ENCODE results near the gene MORN4.
"Not testable (repeated sequence)": the region's sequence is repeated elsewhere in the genome, so short reads cannot be mapped to it uniquely, and the experiment has no call there.

MORN4 gene

GRCh38 chr10:97597778-97598177 is 35.5 kb downstream of the MORN4 start:
- no peak for DNase-seq (ENCODE audit: low spot score)

DNA sequence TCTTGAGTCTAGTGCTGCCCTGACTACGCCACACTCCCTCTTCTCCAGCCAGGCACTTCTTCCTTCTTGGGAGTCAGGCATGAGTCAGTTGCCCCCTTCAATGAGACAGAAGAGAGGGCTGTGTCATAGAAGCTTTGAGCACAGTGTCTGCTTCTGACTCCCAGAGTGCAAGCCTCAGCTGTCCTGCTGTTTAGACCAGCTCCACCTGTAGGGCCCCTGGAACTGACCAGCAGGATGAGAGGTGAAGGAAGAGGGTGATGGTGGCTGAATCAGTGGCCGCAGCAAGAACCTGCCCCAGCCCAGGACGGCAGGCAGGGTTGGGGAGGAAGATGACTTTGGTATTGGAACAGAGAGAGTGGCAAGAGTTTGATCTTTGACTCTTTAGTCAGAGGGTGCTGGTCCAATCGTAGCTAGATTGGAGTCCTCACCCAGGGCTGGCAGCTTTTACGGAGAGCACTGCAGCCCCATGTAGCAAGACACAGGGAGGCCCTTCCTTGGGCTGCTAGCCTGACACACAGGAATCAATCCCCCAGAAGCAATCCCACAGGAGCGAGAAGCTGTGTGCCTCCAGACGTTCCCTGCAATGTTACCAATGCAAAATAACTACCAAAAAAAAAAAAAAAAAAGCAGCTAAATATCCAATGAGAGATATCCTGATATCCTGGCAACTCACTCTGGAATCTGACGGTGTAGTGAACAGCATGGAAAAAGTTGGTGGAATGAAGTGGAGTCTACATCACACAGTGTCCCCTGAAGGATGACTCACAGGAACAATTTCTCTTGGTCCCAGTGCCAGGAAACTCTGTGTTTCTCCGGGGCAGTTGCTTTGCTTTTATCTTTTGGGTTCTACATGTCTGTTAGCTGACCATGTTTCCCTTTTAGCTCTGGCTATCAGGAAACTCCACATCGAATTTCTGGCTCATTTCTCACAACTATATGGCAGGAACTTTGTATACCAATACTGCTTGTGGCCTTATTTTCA is 36.9 kb downstream of the MORN4 start:
- DNase-seq (ENCODE audit: low spot score) = no peak

GRCh38 chr10:97593421-97593820 is 39.9 kb downstream of the MORN4 start:
- no peak for DNase-seq (ENCODE audit: low spot score)

- no peak for DNase-seq (ENCODE audit: low spot score)
Measured at GRCh38 chr10:97590748-97591495, 42.4 kb downstream of the MORN4 start.

GRCh38 chr10:97590082-97590747 is 43.1 kb downstream of the MORN4 start:
- no peak for DNase-seq (ENCODE audit: low spot score)

DNA sequence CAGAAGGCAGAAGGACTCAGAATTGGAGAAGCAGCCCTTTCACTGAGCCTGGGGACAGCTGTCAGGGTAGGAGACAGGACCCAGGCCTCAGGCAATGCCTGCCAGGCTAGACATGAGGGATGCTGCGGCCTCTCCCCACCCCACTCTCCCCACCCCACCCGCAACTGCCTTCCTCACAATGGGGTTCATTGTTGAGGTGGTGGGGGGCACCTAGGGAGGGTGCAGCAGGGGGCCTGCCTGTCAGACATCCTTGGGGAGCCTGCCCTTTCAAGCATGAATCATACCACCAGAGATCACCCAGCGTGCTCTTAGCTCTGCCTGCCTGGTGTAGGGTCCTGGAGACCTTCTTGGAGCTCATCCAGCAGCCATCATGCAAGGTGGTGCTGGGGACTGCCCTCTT is 43.8 kb downstream of the MORN4 start, which contains the start of gene C10orf62:
C10orf62 (plus strand) TSS at position 243 of the 400 bp plus-strand sequence. CDS start 177 bp downstream, outside the sequence.
- DNase-seq (ENCODE audit: low spot score) = no peak

GRCh38 chr10:97587183-97587582 is 46.1 kb downstream of the MORN4 start:
- DNase-seq (ENCODE audit: low spot score) = no peak

GRCh38 chr10:97585439-97585811 is 47.9 kb downstream of the MORN4 start:
- no peak for DNase-seq (ENCODE audit: low spot score)

DNA sequence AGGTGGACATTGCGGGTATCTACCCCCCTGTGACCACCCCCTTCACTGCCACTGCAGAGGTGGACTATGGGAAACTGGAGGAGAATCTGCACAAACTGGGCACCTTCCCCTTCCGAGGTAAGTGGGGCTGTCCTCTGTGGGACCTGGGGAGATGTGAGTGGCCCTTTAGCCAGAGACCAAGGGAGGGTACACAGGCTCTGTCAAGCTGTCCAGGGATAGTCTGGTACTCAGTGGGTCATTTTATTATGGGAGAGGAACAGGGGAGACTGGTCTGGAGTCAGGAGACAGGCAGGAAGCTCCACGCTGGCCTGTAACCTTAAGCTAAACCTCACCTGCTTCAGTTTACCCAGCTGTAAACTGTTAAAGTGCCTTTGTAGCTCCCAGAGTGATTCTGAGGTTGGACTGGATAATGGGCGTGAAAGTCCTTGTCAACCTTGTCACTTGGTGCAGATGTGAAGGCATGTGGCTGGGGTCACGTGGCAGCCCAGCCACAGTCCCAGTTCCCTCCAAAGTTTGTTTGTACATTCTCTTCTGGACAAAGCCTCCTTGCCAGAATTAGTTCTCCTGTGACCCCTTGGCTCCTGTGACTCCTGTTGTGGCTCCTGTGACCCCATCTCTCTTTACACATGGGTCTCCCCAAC is 48.4 kb downstream of the MORN4 start:
- no peak for DNase-seq (ENCODE audit: low spot score)

DNA sequence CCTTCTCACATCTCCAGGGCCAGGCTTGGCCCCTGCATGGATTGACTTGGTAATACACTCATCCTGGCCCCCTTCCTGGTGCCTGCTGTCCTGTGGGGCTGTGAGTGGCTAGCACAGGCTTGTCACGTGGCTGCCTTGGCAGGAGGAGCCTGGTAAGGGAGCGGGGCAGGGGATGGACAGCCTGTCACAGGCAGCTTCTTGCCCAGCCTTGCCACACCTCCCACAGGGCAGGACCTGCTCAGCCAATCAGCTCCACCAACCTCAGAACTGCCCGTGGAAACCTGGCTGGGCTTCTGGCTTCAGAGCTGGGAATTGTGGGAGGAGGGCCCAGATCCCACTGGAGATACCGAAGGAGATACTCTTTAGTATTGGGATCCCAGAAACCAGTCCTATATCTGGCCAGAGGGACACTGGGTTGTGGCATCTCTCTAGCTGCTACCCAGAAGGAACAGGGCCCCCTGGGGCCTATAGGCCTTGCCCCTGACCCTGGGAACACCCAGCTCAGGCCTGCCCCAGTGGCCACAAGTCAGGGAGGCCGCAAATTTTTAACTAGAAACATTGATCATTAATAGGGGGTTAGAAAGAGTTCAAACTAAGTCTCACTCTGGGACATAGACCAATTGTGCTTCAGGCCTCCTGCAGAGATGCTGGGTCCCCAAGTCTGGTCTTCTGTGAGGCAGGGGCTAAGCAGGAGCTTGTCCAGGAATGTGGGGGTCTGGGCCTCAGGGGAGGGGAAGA is 49.1 kb downstream of the MORN4 start, which contains the start of gene HOGA1:
HOGA1 (plus strand) TSS at position 330 of the 738 bp plus-strand sequence; CDS start at position 645, 315 bp downstream.
- peak; percentile 46 for DNase-seq (ENCODE audit: low spot score)

DNA sequence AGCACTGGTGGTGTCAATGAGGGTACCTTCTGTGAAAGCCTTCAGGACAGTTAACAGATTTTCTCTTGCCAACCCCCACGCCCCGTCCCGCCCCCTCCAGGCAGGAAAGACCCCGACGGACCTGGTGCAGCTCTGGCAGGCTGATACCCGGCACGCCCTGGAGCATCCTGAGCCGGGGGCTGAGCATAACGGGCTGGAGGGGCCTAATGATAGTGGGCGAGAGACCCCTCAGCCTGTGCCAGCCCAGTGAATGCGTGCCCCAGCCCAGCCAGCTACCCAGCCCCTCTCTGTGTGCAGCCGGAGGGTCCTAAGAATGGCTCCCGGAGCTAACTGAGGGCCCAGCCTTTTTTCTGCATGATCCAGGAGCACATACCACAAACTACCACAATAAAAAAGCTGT is 49.8 kb downstream of the MORN4 start:
- no peak for DNase-seq (ENCODE audit: low spot score)

- DNase-seq (ENCODE audit: low spot score) = no peak
Measured at GRCh38 chr10:97582169-97582568, 51.1 kb downstream of the MORN4 start.

- DNase-seq (ENCODE audit: low spot score) = no peak
Measured at GRCh38 chr10:97580421-97581367, 52.6 kb downstream of the MORN4 start.

DNA sequence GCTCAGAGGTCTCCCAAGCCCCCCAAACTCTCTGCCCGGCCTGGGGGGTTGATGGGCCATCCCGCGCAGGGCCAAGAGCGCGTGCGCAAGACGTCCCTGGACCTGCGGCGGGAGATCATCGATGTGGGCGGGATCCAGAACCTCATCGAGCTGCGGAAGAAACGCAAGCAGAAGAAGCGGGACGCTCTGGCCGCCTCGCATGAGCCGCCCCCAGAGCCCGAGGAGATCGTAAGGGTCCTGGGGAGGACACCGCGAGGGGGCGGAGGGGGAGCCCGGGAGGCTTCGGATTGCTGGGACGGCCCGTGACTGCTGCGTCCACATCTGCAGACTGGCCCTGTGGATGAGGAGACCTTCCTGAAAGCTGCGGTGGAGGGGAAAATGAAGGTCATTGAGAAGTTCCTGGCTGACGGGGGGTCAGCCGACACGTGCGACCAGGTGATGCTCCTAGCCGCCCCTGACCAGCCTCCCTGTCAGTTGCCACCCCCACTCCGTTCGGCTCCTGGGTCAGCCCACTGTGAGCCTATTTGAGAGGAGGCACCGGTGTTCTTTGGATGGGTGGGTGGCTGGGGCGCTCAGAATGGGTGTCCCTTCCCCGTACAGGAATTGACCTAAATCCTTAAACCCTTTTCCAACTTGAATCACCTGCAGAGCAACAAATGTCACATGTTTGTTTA is 55.0 kb downstream of the MORN4 start:
- no peak for DNase-seq (ENCODE audit: low spot score)

DNA sequence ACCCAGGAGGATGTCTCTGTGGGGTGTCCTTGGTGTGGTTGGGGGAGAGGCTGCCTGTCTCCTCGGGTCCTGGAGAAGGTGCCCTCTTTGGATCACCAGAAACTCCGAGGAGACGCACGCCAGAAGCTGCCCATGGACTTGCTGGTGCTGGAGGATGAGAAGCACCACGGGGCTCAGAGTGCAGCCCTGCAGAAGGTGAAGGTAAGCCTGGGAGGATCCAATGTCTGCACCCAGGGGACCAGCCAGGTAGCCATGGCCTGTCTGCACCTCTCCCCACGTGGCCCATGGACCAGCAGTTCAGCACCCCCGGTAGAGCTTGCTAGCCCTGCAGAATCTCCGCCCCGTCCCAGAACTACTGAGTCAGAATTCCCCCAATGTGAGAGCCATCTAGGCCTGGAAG is 55.6 kb downstream of the MORN4 start:
- no peak for DNase-seq (ENCODE audit: low spot score)

- not testable (repeated sequence) for DNase-seq (ENCODE audit: low spot score)
Measured at GRCh38 chr10:97576487-97576886, 56.8 kb downstream of the MORN4 start.

DNA sequence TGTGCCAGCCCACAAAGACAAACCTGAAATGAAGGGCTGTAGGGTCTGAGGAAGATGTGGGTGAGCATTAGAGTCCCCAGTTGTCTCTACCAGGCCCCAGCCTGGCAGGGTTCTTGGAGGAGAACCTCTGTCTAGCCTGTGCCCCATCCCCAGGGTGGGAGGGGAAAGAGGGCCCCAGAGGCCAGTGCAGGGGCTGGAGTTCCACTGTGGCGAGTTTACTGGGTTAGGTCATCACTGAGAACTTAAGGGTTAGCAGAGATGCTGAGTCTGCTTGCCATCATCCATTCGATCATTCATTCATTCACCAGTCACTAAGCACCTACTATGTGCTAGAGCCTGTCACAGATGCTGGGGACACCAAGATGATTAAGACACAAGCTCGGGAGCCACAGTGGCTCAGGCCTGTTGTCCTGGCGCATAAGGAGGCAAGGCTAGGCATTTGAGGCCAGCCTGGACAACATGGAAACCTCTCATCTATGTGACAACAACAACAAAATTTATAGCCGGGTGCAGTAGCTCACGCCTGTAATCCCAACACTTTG is 58.1 kb downstream of the MORN4 start:
- no peak for DNase-seq (ENCODE audit: low spot score)

DNA sequence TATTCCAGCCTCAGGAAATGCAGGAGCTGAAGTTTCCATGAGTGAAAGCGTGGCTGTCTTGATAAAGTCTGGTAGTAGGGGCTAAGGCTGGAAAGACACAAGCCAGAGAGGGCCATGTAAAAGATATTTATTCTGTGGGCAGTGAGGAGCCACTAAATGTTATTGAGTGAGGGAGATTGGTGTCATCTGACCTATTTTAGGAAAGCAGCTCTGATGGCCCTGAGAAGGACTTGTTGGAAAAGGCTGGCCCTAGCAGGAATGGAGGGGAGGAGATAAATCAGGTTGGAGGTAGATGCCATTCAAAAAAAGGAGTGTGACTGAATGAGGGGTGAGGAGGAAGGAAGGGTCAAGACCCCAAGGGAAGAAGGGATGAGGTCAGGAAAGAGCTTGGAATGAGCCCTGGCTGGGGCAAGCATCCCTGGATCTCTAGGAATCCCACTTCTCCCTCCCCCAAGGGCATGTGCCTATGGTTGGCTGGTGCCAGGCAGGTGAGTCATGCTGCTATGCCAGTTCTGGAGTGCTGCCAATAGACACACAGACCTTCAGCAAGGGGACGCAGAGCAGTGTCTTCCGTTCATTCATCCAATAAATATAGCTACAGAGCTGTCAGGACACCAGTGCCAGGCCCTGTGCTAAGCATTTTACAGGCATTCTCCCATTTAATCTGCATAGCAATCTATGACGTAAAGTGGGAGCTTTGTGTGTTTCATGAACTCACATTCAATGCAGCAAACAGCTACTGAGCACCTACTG is 58.8 kb downstream of the MORN4 start:
- DNase-seq (ENCODE audit: low spot score) = no peak
